Urothelium cell line (cell line): ENCODE measurements around the gene WDR70.
"Not testable (repeated sequence)": the region's sequence is repeated elsewhere in the genome, so short reads cannot be mapped to it uniquely, and the experiment has no call there.

Experiments used
- DNase-seq: peaks from one replicate; pipeline ENCODE4 v3.0.0; 2011; ENCODE audit warnings: low spot score, mixed read lengths
- FAIRE-seq: peaks from 2 replicates; lab custom pipeline; 2011; peaks lifted over from hg19 to GRCh38; lab: Jason Lieb, UNC

Gene WDR70

DNA sequence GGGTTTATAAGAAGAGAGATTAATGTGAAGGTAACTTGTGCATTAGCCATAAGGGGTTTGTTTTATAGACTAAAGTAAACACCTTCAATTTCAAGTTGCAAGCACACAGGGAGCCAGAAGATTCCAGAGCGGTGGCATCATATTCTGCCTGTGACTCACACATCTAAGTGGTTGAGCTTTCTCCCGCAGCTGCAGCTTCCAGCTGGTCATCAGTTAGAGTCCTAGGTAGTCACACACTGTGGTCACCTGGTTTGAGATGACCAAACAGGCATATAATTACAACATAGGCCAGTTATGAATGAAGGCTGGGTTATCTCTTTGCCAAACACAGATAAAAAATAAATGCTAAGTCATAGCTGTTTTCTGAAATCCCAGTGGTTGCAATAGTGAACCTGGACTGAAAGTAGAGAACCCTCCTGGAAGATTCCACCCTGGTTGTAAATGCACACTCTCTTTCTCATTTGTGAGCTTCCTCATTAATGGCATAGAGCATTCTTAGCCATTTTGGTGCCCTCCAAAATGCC lies 289.5 kb downstream of the WDR70 start:
- peak; percentile 93 for DNase-seq
- peak; percentile 96 for FAIRE-seq

DNA sequence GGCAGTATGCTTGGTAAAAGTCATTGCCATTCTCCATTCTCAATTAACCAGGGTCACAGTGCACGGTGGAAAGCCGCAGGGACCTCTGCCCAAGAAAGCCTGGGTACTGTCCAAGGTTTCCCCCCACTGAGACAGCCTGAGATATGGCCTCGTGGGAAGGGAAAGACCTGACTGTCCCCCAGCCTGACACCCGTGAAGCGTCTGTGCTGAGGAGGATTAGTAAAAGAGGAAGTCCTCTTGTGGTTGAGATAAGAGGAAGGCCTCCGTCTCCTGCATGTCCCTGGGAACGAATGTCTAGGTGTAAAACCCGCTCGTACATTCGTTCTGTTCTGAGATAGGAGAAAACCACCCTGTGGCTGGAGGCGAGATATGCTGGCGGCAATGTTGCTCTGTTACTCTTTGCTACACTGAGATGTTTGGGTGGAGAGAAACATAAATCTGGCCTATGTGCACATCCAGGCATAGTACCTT lies 293.0 kb downstream of the WDR70 start:
- FAIRE-seq, DNase-seq: not testable (repeated sequence)

- not testable (repeated sequence) for DNase-seq, FAIRE-seq
Observed at GRCh38 chr5:37674361-37674760, 295.2 kb downstream of the WDR70 start.

DNA sequence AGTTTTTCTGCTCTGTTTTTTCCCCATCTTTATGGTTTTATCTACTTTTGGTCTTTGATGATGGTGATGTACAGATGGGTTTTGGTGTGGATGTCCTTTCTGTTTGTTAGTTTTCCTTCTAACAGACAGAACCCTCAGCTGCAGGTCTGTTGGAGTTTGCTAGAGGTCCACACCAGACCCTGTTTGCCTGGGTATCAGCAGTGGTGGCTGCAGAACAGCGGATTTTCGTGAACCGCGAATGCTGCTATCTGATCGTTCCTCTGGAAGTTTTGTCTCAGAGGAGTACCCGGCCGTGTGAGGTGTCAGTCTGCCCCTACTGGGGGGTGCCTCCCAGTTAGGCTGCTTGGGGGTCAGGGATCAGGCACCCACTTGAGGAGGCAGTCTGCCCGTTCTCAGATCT lies 300.2 kb downstream of the WDR70 start:
- not testable (repeated sequence) for DNase-seq, FAIRE-seq

DNA sequence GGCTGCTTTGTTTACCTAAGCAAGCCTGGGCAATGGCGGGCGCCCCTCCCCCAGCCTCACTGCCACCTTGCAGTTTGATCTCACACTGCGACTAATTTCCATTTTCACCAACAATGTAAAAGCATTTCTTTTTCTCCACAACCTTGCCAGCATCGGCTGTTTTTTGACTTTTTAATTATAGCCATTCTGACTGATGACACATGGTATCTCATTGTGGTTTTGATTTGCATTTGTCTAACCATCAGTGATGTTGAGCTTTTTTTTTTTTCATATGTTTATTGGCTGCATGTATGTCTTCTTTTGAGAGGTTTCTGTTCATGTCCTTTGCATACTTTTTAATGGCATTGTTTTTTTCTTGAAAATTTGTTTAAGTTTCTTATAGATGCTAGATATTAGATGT lies 300.8 kb downstream of the WDR70 start:
- not testable (repeated sequence) for DNase-seq, FAIRE-seq

DNA sequence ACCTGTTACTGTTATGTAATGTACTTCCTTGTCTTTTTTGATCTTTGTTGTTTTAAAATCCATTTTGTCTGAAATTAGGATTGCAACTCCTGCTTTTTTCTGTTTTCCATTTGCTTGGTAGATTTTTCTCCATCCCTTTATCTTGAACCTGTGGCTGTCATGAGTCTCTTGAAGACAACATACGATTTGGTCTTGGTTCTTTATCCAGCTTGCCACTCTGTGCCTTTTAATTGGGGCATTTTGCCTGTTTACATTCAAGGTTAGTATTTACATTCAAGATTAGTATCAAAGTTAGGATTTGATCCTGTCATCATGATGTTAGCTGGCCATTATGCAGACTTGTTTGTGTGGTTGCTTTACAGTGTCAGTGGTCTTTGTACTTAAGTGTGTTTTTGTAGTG lies 304.0 kb downstream of the WDR70 start:
- DNase-seq (no peak), FAIRE-seq (no peak)

DNA sequence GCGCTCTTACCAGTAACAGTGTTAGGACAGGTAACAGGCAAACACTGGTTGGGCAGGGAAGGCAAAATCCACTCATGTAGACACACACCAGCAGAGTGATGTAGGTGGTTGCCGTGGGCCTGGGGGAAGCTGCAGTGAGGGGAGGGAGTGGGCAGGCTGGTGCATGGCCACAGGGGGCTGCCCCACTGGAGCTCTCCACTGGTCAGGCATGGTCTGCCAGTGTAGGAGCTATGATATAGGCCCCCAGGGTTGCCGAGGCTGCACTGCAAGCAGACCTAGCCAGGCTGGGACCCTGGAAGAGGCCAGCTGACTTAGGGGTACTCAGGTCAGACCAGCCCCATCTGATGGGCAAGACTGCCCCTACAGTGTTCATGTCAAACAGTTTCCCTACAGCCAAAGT lies 306.1 kb downstream of the WDR70 start:
- DNase-seq, result no peak
- no peak for FAIRE-seq

- no peak for FAIRE-seq
- DNase-seq, result no peak
Observed at GRCh38 chr5:37685816-37686215, 306.7 kb downstream of the WDR70 start.

GRCh38 chr5:37688925-37689324 lies 309.8 kb downstream of the WDR70 start:
- not testable (repeated sequence) for FAIRE-seq, DNase-seq

- DNase-seq, FAIRE-seq: not testable (repeated sequence)
Observed at GRCh38 chr5:37694333-37694732, 315.2 kb downstream of the WDR70 start.

- no peak for DNase-seq
- no peak for FAIRE-seq
Observed at GRCh38 chr5:37694867-37695266, 315.7 kb downstream of the WDR70 start.

- FAIRE-seq, result no peak
- no peak for DNase-seq
Observed at GRCh38 chr5:37695647-37696046, 316.5 kb downstream of the WDR70 start.

GRCh38 chr5:37696190-37697021 lies 317.3 kb downstream of the WDR70 start:
- peak; percentile 58 for DNase-seq
- FAIRE-seq, result no peak

- FAIRE-seq (no peak), DNase-seq (no peak)
Observed at GRCh38 chr5:37701868-37702267, 322.8 kb downstream of the WDR70 start.

- FAIRE-seq, result no peak
- no peak for DNase-seq
Observed at GRCh38 chr5:37703841-37704241, 324.7 kb downstream of the WDR70 start.

GRCh38 chr5:37704406-37704805 lies 325.3 kb downstream of the WDR70 start:
- DNase-seq (no peak), FAIRE-seq (no peak)

DNA sequence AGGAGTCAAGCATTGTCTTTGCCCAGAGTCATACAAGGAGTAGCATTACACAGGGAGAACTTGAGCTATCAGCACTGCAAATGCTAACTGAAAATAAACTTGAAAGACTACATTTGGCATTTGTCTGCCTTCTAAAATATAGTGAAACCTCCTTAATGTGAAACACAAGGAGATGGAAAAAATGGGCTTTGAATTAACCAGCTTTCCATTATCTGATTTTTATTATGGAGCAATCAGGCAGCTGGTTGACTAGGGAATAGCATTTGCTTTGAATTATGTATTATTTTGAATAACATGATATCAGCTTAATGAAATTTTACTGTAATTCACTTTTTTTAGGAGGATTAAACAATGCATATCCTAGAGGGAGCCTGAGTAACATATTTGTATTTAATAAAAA lies 329.9 kb downstream of the WDR70 start:
- DNase-seq, result no peak
- no peak for FAIRE-seq

GRCh38 chr5:37710965-37711364 lies 331.8 kb downstream of the WDR70 start:
- DNase-seq (no peak), FAIRE-seq (no peak)

GRCh38 chr5:37712750-37713149 lies 333.6 kb downstream of the WDR70 start:
- FAIRE-seq, result no peak
- no peak for DNase-seq

DNA sequence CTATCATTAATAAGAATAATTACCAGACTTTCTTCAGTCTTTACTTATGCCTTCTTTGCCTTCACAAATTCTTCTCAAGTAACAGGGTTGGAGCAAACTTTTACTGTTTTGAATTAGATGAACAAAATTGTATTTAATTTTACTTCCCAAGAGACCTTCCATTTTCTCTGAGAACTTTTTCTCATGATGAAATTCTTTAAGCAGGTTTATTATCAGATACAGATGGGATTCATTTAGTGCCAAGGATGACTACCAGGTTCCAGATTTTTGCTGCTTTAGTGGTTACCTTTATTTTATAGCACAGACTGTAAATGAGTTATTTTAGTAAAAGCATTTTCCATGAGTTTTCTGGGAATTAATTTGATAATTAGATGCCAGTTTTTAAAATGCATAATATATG lies 335.6 kb downstream of the WDR70 start:
- no peak for DNase-seq
- no peak for FAIRE-seq

DNA sequence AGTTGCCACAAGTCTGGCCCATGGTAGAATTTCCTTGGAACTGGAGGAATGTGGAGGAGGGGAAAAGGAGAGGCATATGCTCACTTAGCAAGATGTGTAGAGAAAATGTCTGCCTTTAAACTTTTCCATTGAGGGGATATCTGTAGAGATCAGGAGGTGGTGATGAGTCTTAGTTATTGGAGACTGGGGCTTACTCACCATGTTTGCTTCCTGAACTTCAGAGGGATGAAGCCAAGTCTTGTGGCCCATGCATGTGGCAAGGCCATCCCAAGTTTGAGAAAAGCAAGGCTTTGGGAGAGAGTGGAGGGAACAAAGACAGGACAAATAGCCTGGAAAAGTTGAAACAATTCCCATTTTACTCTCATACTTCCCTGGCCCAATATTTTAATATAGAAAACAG lies 336.2 kb downstream of the WDR70 start:
- no peak for DNase-seq
- no peak for FAIRE-seq

DNA sequence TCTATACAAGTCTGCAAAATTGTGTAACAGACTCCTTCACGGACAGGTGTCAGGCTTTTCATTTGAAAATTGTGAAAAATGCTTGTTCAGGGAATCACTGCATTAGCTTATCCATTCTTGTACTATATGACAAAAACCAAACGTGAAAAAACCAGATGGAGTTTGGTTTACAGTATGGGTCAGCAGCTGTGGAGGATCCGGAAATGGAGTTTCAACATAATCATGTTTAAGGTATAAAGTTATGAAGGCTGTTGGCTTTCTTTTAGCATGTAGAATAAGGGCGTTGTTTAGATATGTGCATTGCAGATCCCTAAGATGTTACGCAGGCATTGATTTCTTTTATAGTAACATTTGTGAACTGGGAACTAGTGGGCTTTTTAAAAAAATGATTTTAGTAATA lies 336.9 kb downstream of the WDR70 start:
- FAIRE-seq, result no peak
- DNase-seq, result no peak
